Epithelial cell of proximal tubule (primary cell): Measurements from ENCODE around the gene ZNF749. TPM values are rescaled to one million over a fixed set of nuclear protein-coding genes. Genes with fewer than 3 reads are reported as not detected.
A peak's percentile ranks its signal among the peaks of the same experiment; 100 is the strongest.

Experiments used
- DNase-seq: peaks from one replicate; pipeline ENCODE4 v3.0.0-alpha.2; 2011; ENCODE audit warnings: low read depth
- H3K4me3 ChIP-seq: 2 replicates; pipeline ENCODE4 v1.5.1; 2011; ENCODE audit warnings: low read depth, mild to moderate bottlenecking, low read length
- CTCF ChIP-seq: conservative IDR thresholded peaks from 2 replicates; pipeline ENCODE4 v1.5.1; 2012; ENCODE audit warnings: low read depth, mild to moderate bottlenecking, low read length
- total RNA-seq: library from RNA; depleted of rRNA; stranded (reverse); fragments of >200 nt; gene quantifications from 2 replicates; pipeline ENCODE4 v1.2.3, GENCODE V29; 2015

The ZNF749 gene
- total RNA-seq, 1 donor from 2014 or later = 16.3 TPM

DNA sequence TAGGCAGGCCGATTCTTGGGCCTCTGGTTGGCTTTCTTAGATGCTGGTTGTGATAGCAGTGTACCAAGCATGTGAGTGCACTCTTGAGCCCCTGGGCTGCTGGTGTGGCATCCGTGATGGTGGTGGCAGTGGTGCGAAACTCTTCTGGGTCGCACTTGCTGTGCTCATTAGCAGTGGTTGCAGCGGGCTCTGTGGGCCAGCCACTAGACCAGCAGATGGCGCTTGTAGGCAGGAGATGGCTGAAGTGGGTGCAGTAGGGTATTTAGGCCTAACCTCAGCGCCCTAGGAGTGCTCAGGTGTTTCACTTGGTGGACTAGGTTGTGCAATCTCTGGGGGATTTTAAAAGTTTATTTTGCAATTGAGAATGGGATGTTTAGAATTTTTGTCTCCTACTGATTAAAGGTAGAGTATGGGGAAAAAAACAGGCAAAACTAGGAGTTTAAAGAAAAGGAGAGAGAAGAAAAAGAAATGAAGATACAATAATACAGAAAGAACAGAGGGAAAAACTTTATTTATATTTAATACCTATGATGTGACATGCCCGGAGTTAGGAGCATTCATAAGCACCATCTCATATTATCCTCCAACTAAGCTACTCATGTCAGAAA, 28.5 kb upstream of the ZNF749 start:
- peak; percentile 22 for DNase-seq
- peak; percentile 90 for TF ChIP-seq CTCF
- H3K4me3 ChIP-seq = no peak overlapping the region

- TF ChIP-seq CTCF = no peak
- DNase-seq = peak; percentile 56
- peak within 1 kb of the TSS; percentile 97 for H3K4me3 ChIP-seq
These were observed 24.1 kb upstream of the ZNF749 start, which contains the start of gene ZNF17 for GRCh38 chr19:57410877-57411671. ZNF17 (plus strand) TSS chr19:57411161; CDS start chr19:57413616, 2,455 bp downstream.

DNA sequence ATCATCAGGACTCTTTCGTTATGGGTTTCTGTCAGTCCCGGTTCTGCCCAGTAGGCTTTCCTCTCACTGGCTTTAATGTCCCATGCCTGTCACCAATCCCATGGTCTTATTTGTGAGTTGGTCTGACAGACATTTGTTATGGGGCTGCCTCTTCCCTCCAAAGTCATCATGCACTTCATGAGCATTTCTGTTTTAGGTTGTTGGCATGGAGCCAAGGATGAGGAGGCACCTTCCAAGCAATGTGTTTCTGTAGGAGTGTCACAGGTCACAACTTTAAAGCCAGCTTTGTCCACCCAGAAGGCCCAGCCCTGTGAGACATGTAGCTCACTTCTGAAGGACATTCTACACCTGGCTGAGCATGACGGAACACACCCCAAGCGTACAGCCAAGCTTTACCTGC, 15.7 kb upstream of the ZNF749 start:
- H3K4me3 ChIP-seq = no peak overlapping the region

DNA sequence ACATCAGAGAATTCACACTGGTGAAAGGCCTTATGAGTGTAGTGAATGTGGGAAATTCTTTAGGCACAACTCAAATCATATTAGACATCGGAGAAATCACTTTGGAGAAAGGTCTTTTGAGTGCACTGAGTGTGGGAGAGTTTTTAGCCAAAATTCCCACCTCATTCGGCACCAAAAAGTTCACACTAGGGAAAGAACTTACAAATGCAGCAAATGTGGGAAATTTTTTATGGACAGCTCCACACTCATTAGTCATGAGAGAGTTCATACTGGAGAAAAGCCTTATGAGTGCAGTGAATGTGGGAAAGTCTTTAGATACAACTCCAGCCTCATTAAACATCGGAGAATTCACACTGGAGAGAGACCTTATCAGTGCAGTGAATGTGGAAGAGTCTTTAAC, 14.1 kb upstream of the ZNF749 start:
- H3K4me3 ChIP-seq = no peak overlapping the region
- no peak for DNase-seq
- no peak for TF ChIP-seq CTCF

More for the DNA sequence above, 15.7 kb upstream of the ZNF749 start:
- no peak for DNase-seq
- no peak for TF ChIP-seq CTCF

GRCh38 chr19:57434386-57435061, 601 bp upstream of the ZNF749 start:
- H3K4me3 ChIP-seq = peak overlapping the region; percentile 89
- no peak for DNase-seq
- no peak for TF ChIP-seq CTCF

DNA sequence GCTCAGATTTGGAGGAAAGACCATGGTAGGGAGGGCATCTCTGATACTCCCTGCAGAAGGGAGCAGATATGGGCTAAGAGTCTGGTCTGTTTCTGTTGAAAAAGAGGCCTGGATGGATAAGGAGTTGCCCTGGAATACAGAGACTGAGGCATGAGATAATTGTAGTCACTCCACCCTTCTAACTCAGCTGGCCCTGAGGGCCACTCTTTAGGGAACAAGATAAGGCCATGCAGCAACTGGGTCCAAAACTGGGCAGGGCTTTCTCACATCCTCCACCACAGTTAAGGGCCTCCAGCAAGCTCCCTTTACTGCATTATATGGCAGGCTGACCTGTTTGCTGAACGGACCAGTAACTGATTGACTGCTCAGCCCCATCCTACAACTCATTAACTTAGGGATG, 1.3 kb downstream of the ZNF749 start:
- no peak for DNase-seq
- TF ChIP-seq CTCF = no peak
- H3K4me3 ChIP-seq = peak overlapping the region; percentile 89
